Neural progenitor cell (in vitro differentiated cells): ENCODE measurements around the gene RHOXF2B. TPM values are rescaled to one million over a fixed set of nuclear protein-coding genes. Genes with fewer than 3 reads are reported as not detected.
"Not testable (repeated sequence)": the region's sequence is repeated elsewhere in the genome, so short reads cannot be mapped to it uniquely, and the experiment has no call there.

Experiments
- DNase-seq: peaks from one replicate; pipeline ENCODE4 v3.0.0-alpha.2; 2016; ENCODE audit warnings: low spot score
- H2AFZ ChIP-seq: fragments of 200-600 bp; sonication (generic); replicated peaks from 2 replicates; pipeline ENCODE4 v1.6.1; 2016; ENCODE audit warnings: antibody characterized with exemption
- H3F3A ChIP-seq: fragments of 200-600 bp; sonication (generic); 2 replicates; pipeline ENCODE4 v1.6.1; 2016; ENCODE audit warnings: antibody characterized with exemption, low read depth
- H3K27ac ChIP-seq: fragments of 200-600 bp; sonication (generic); 2 replicates; pipeline ENCODE4 v1.5.1; 2016; ENCODE audit warnings: mild to moderate bottlenecking
- H3K27me3 ChIP-seq: fragments of 200-600 bp; sonication (generic); 2 replicates; pipeline ENCODE4 v1.6.1; 2016; ENCODE audit warnings: mild to moderate bottlenecking, moderate library complexity
- H3K36me3 ChIP-seq: fragments of 200-600 bp; sonication (generic); 2 replicates; pipeline ENCODE4 v1.5.1; 2016
- H3K4me1 ChIP-seq: fragments of 200-600 bp; sonication (generic); 2 replicates; pipeline ENCODE4 v1.6.1; 2016; ENCODE audit warnings: mixed run types
- H3K4me2 ChIP-seq: fragments of 200-600 bp; sonication (generic); 2 replicates; pipeline ENCODE4 v1.6.1; 2016
- H3K4me3 ChIP-seq: fragments of 200-600 bp; sonication (generic); 2 replicates; pipeline ENCODE4 v1.5.1; 2016
- H3K79me2 ChIP-seq: fragments of 200-600 bp; sonication (generic); 2 replicates; pipeline ENCODE4 v1.6.1; 2016; ENCODE audit warnings: low read depth
- H3K9ac ChIP-seq: fragments of 200-600 bp; sonication (generic); 2 replicates; pipeline ENCODE4 v1.6.1; 2016
- H3K9me3 ChIP-seq: fragments of 200-600 bp; sonication (generic); 2 replicates; pipeline ENCODE4 v1.5.1; 2016; ENCODE audit warnings: low read depth
- H4K20me1 ChIP-seq: fragments of 200-600 bp; sonication (generic); 2 replicates; pipeline ENCODE4 v1.6.1; 2016; ENCODE audit warnings: low read depth
- H3K27ac Mint-ChIP-seq: 3 replicates; pipeline ENCODE4 v1.8.0; 2021; ENCODE audit warnings: mixed read lengths
- H3K27me3 Mint-ChIP-seq: 2 replicates; pipeline ENCODE4 v1.8.0; 2022; ENCODE audit warnings: low read depth, mild to moderate bottlenecking, inconsistent platforms, moderate library complexity, mixed read lengths; ENCODE audit not compliant: insufficient read depth
- H3K36me3 Mint-ChIP-seq: 3 replicates; pipeline ENCODE4 v1.8.0; 2021; ENCODE audit warnings: mixed read lengths
- H3K4me1 Mint-ChIP-seq: 3 replicates; pipeline ENCODE4 v1.8.0; 2021; ENCODE audit warnings: mixed read lengths
- H3K4me3 Mint-ChIP-seq: 3 replicates; pipeline ENCODE4 v1.8.0; 2021; ENCODE audit warnings: mild to moderate bottlenecking, moderate library complexity, mixed read lengths
- H3K9me3 Mint-ChIP-seq: 3 replicates; pipeline ENCODE4 v1.8.0; 2020; ENCODE audit warnings: mixed read lengths
- CTCF ChIP-seq: fragments of 200-600 bp; sonication (generic); IDR thresholded peaks from 2 replicates; pipeline ENCODE4 v1.5.1; 2017; ENCODE audit warnings: antibody characterized with exemption, mild to moderate bottlenecking
- EZH2 ChIP-seq: fragments of 200-600 bp; sonication (generic); IDR thresholded peaks from 2 replicates; pipeline ENCODE4 v1.6.1; 2017; ENCODE audit warnings: antibody characterized with exemption, mild to moderate bottlenecking, moderate library complexity
- EZH2phosphoT487 ChIP-seq: fragments of 200-600 bp; sonication (generic); IDR thresholded peaks from 2 replicates; pipeline ENCODE4 v1.6.1; 2017; ENCODE audit warnings: antibody characterized with exemption
- total RNA-seq: library from RNA; depleted of rRNA; stranded (reverse); fragments of >200 nt; gene quantifications from 2 replicates; pipeline ENCODE4 v1.2.3, GENCODE V29; 2015; ENCODE audit warnings: low replicate concordance

RHOXF2B gene
- total RNA-seq, 1 donor from 2014 or later = not detected

- H3K4me2 ChIP-seq, H3K27ac ChIP-seq, H3K36me3 ChIP-seq, H4K20me1 ChIP-seq, H3K4me1 ChIP-seq, H3K27ac Mint-ChIP-seq, DNase-seq, H2AFZ ChIP-seq, H3K4me3 Mint-ChIP-seq, H3K9ac ChIP-seq, H3K4me1 Mint-ChIP-seq, H3K27me3 Mint-ChIP-seq, H3K27me3 ChIP-seq, H3K4me3 ChIP-seq, H3K36me3 Mint-ChIP-seq, H3K79me2 ChIP-seq, H3K9me3 Mint-ChIP-seq, H3K9me3 ChIP-seq, H3F3A ChIP-seq: not testable (repeated sequence)
Measured at GRCh38 chrX:120040176-120040575, 37.3 kb downstream of the RHOXF2B start.

GRCh38 chrX:120039087-120039733, 38.3 kb downstream of the RHOXF2B start:
- not testable (repeated sequence) for H3K36me3 Mint-ChIP-seq, H3K4me3 ChIP-seq, H3K4me3 Mint-ChIP-seq

GRCh38 chrX:120036704-120037103, 40.8 kb downstream of the RHOXF2B start:
- Histone ChIP-seq H3F3A (no peaks in the 10 kb centered on the region), H3K27me3 (no peaks in the 10 kb centered on the region), H3K9me3 (no peaks in the 10 kb centered on the region), H3K79me2 (no peaks in the 10 kb centered on the region), H4K20me1 (no peaks in the 10 kb centered on the region), H2AFZ (no peak overlapping the region), H3K9ac (no peak overlapping the region), H3K27ac (no peak overlapping the region), H3K36me3 (no peaks in the 10 kb centered on the region), H3K4me3 (no peak overlapping the region), H3K4me2 (no peak overlapping the region), H3K4me1 (no peaks in the 10 kb centered on the region)
- no peak overlapping the region for H3K4me3 Mint-ChIP-seq
- H3K4me1 Mint-ChIP-seq = no peaks in the 10 kb centered on the region
- no peak for DNase-seq
- peaks cover 3% of the 10 kb centered on the region for H3K27me3 Mint-ChIP-seq
- TF ChIP-seq EZH2phosphoT487 (no peak), EZH2 (no peak), CTCF (no peak)
- H3K36me3 Mint-ChIP-seq = no peaks in the 10 kb centered on the region
- peaks cover 3% of the 10 kb centered on the region for H3K9me3 Mint-ChIP-seq
- H3K27ac Mint-ChIP-seq = no peak overlapping the region

More at GRCh38 chrX:120039087-120039733, 38.3 kb downstream of the RHOXF2B start:
- H3K27ac Mint-ChIP-seq, H3K9me3 Mint-ChIP-seq, H3K27me3 ChIP-seq, H3F3A ChIP-seq, H3K4me2 ChIP-seq, H3K79me2 ChIP-seq, H3K36me3 ChIP-seq, H3K27me3 Mint-ChIP-seq, H3K4me1 ChIP-seq, H2AFZ ChIP-seq, H3K9me3 ChIP-seq, H3K9ac ChIP-seq, DNase-seq, H4K20me1 ChIP-seq, H3K27ac ChIP-seq, H3K4me1 Mint-ChIP-seq: not testable (repeated sequence)

GRCh38 chrX:120035522-120036309, 41.8 kb downstream of the RHOXF2B start:
- H3K36me3 ChIP-seq, H3K4me1 ChIP-seq, H3K27ac Mint-ChIP-seq, DNase-seq, H3K4me1 Mint-ChIP-seq, H3K27me3 Mint-ChIP-seq, H3K36me3 Mint-ChIP-seq, H3K4me2 ChIP-seq, H3K27ac ChIP-seq, H3K9me3 ChIP-seq, H3F3A ChIP-seq, H3K27me3 ChIP-seq, H3K4me3 Mint-ChIP-seq, H3K9ac ChIP-seq, H3K79me2 ChIP-seq, H4K20me1 ChIP-seq, H3K9me3 Mint-ChIP-seq, H3K4me3 ChIP-seq, H2AFZ ChIP-seq: not testable (repeated sequence)
